Nephron progenitor cell (in vitro differentiated cells): ENCODE measurements around the gene GNA12.

Experiments
- DNase-seq: peaks from one replicate; pipeline ENCODE4 v3.0.0; 2021
- H3K27ac Mint-ChIP-seq: 2 replicates; pipeline ENCODE4 v1.8.0; 2021; ENCODE audit warnings: mild to moderate bottlenecking, moderate library complexity, mixed read lengths
- H3K27me3 Mint-ChIP-seq: 2 replicates; pipeline ENCODE4 v1.8.0; 2021; ENCODE audit warnings: mild to moderate bottlenecking, low read depth, mixed read lengths; ENCODE audit not compliant: poor library complexity
- H3K36me3 Mint-ChIP-seq: 2 replicates; pipeline ENCODE4 v1.8.0; 2021; ENCODE audit warnings: low read depth, mixed read lengths
- H3K4me1 Mint-ChIP-seq: 2 replicates; pipeline ENCODE4 v1.8.0; 2021; ENCODE audit warnings: mixed read lengths
- H3K4me3 Mint-ChIP-seq: 2 replicates; pipeline ENCODE4 v1.8.0; 2021; ENCODE audit warnings: mild to moderate bottlenecking, moderate library complexity, mixed read lengths
- H3K9me3 Mint-ChIP-seq: 2 replicates; pipeline ENCODE4 v1.8.0; 2021; ENCODE audit warnings: mild to moderate bottlenecking, moderate library complexity, mixed read lengths
- TF ChIP-seq, protein P1 (sequence below): fragments of 200-600 bp; sonication (generic); IDR thresholded peaks from 2 replicates; pipeline ENCODE4 v1.5.0; 2021; ENCODE audit warnings: antibody characterized with exemption

The GNA12 gene

DNA sequence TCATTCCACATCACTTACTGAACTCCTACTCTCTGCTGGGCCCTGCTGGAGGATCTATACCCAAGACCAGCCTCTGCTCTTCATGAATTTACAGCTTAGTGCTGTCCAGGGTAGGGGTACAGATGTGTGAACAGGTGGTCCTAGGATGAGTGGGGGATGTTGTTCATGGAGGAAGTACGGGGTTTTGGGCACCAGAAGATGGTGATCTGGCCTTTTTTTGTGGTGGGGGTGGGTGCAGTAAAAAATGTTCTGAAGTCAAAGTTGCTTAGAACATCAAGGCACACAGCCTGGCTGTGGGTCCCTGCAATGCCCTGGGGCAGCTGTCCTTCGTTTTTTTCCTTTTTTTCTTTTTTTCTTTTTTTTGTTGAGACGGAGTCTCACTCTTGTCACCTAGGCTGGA is 34.2 kb upstream of the GNA12 start:
- H3K36me3 Mint-ChIP-seq: no peaks in the 10 kb centered on the region
- H3K27ac Mint-ChIP-seq: peak overlapping the region; percentile 85
- H3K9me3 Mint-ChIP-seq: no peaks in the 10 kb centered on the region
- H3K4me1 Mint-ChIP-seq: peaks cover 91% of the 10 kb centered on the region
- no peak for DNase-seq
- H3K27me3 Mint-ChIP-seq: peaks cover 4% of the 10 kb centered on the region
- H3K4me3 Mint-ChIP-seq: no peak overlapping the region
- TF ChIP-seq, protein P1, sequence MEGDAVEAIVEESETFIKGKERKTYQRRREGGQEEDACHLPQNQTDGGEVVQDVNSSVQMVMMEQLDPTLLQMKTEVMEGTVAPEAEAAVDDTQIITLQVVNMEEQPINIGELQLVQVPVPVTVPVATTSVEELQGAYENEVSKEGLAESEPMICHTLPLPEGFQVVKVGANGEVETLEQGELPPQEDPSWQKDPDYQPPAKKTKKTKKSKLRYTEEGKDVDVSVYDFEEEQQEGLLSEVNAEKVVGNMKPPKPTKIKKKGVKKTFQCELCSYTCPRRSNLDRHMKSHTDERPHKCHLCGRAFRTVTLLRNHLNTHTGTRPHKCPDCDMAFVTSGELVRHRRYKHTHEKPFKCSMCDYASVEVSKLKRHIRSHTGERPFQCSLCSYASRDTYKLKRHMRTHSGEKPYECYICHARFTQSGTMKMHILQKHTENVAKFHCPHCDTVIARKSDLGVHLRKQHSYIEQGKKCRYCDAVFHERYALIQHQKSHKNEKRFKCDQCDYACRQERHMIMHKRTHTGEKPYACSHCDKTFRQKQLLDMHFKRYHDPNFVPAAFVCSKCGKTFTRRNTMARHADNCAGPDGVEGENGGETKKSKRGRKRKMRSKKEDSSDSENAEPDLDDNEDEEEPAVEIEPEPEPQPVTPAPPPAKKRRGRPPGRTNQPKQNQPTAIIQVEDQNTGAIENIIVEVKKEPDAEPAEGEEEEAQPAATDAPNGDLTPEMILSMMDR: no peak

DNA sequence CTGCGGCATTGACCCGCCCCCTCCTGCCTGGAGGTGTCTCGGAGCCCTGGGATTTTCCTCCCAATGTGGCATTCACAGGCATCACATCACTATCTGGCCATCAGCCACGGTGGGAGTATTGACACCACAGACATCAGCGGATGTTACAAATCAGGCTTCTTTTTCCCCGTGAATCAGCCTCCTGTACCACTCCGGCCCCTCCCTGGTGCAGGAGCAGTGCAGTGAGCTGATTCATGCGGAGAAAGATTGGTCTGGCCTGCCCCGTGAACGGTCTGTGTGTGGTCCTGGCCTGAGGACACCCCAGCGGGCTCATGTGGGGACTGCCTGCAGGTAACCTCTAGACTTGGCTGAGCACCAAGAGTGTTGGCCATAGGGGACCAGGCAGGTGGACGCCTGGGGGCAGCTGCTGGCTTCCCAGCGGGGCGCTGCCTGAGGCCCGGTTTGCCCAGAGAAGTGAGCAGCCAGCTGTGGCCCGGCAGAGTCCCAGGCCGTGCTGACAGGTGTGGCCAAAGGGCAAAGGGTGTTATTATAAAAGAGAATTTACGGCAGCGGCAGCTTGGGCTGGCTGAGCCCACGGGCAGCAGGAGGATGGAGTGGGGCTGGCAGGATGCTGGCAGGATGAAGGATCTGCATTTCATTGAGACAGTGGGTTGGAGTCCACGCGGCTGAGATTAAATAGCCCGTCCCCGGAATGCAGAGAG is 32.1 kb upstream of the GNA12 start:
- H3K27ac Mint-ChIP-seq: peak overlapping the region; percentile 75
- peaks cover 95% of the 10 kb centered on the region for H3K4me1 Mint-ChIP-seq
- no peak overlapping the region for H3K4me3 Mint-ChIP-seq
- peaks cover 4% of the 10 kb centered on the region for H3K27me3 Mint-ChIP-seq
- TF ChIP-seq, protein P1: no peak
- H3K9me3 Mint-ChIP-seq: no peaks in the 10 kb centered on the region
- no peak for DNase-seq
- H3K36me3 Mint-ChIP-seq: no peaks in the 10 kb centered on the region

DNA sequence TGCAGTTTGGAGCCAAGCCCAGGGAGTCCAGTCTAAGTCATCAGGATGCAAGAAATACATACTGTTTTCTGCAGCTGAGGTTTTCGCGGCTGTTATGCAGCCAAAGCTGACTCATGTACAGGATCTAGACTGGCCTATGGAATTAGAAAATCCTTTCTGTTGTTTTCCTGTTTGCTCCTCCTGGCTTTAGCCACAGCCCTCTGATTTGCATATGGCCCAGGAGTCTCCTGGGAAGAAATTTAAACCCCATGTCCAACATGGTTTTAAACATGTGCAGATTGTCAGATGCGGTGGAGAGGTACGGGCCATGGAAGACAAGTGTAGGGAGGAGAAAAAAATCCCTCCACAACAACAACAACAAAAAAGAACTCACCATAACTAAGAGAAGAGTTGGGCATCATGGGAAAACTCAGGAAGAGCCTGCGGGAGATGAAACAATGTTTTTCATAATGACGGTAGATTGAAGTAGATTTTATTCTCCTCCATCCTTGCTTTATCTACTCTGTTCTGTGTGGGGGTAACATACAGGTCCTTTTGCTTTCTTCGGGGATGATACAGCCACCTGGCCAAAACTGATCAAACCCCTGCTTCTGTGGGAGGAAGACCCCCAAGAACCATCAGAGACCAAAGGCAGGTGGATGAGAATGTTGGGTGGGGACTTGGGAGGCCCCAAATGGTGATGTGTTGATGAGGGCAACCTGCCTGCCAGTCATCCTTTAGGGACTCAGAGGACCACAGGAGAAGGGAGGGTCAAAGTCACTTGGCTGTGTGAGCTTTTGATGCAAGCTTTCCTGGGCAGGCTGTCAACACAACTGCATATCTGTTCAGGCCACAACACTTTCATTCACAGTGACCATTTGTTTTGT is 29.8 kb upstream of the GNA12 start:
- Mint-ChIP-seq H3K27ac (peak overlapping the region; percentile 100), H3K36me3 (no peaks in the 10 kb centered on the region), H3K27me3 (peaks cover 4% of the 10 kb centered on the region), H3K9me3 (no peaks in the 10 kb centered on the region), H3K4me3 (peak overlapping the region; percentile 35), H3K4me1 (peaks cover 92% of the 10 kb centered on the region)
- TF ChIP-seq, protein P1: no peak
- DNase-seq: no peak

DNA sequence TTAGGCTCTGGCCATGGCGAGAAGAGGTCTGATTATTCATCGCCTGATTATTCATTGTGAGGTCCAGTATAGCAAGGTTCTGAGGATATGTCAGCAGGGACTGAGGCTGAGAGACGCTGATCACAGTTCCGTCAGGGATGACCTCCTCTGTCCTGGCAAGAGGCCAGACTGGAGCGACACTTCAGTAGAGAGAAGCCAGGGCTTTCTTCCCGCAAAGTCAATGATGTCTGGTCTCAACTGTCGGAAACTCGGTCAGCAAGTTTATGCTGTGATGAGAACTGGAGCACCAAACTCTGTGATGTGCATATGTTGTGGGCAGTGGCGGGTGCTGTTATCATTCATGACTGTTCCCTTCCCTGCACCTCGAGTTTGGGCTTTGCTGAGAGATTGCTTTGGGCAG is 29.0 kb upstream of the GNA12 start:
- no peak for DNase-seq
- Mint-ChIP-seq H3K4me3 (peak overlapping the region; percentile 20), H3K9me3 (no peaks in the 10 kb centered on the region), H3K27me3 (peaks cover 4% of the 10 kb centered on the region), H3K27ac (peak overlapping the region; percentile 97), H3K4me1 (peaks cover 84% of the 10 kb centered on the region), H3K36me3 (no peaks in the 10 kb centered on the region)
- TF ChIP-seq, protein P1: no peak

DNA sequence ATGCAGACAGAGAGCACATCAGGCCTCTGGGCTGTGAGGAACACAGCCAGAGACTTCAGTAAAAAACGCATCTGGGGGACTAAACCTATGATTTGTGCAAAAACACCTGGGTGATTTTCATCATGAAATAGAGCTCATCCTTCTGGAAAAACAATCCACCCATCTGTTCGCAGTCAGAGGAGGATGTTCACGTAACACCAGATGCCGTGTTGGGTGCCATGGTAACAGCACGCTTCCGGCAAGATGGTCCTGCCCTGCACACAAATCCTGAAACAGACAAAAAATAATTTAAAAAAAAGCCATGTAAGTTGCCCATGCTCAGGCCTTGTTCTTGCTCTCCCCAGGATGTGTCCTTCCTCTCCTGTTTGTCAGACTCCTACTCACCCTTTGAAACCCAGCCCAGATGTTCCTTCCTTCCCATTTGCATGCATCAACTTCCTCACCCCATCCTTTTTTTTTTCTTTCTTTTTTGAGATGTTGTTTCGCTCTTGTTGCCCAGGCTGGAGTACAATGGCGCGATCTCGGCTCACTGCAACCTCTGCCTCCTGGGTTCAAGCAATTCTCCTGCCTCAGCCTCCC is 28.3 kb upstream of the GNA12 start:
- Mint-ChIP-seq H3K27ac (no peak overlapping the region), H3K27me3 (peaks cover 4% of the 10 kb centered on the region), H3K4me1 (peaks cover 80% of the 10 kb centered on the region), H3K4me3 (no peak overlapping the region), H3K36me3 (no peaks in the 10 kb centered on the region), H3K9me3 (no peaks in the 10 kb centered on the region)
- no peak for DNase-seq
- TF ChIP-seq, protein P1: no peak
